ENCODE data around the gene ATG16L2.
"Not testable (repeated sequence)": the region's sequence is repeated elsewhere in the genome, so short reads cannot be mapped to it uniquely, and the experiment has no call there.

Gene ATG16L2

GRCh38 chr11:72780296-72781062 is 33.7 kb upstream of the ATG16L2 start:
- DNase-seq: no peak

GRCh38 chr11:72781063-72781312 is 33.2 kb upstream of the ATG16L2 start:
- no peak for DNase-seq

- DNase-seq: peak; percentile 68
Measured at GRCh38 chr11:72781313-72782080, 32.7 kb upstream of the ATG16L2 start.

GRCh38 chr11:72782081-72782920 is 31.9 kb upstream of the ATG16L2 start:
- DNase-seq: no peak

DNA sequence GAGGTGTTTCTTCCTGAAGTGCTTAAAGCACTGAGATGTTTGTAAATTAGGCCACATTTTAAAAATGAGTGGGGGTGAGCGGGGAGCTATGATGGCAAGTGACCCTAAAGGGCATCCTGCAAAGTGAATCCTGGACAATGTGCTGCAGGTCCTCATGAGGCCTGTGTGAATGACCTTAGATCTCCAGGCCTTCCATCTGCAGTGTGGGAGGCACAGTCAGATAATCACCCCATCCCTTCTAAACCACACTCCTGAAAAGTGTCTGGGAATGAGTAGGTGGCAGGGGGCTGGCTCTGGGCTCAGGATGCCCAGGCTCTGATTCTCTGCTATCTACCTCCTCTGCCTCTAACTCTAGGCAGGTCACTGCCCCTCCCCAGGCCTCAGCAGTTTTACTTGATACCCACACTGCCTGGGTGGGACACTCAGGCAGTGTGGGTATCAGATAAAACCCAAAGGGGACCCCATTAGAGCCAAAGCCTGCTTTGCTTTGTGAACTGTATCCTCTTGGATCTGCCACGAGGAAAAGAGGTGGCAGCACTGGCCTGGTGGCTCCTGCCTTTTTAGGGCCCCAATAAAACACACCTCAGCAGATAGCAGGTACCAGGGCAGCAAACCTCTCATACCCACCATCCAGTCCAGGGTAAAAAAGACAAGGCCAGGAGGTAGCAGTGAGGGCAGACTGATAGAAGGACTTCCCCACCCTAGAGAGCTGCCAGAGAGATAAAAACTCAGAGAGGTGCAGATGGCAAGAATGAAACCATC is 30.9 kb upstream of the ATG16L2 start:
- DNase-seq: no peak

DNA sequence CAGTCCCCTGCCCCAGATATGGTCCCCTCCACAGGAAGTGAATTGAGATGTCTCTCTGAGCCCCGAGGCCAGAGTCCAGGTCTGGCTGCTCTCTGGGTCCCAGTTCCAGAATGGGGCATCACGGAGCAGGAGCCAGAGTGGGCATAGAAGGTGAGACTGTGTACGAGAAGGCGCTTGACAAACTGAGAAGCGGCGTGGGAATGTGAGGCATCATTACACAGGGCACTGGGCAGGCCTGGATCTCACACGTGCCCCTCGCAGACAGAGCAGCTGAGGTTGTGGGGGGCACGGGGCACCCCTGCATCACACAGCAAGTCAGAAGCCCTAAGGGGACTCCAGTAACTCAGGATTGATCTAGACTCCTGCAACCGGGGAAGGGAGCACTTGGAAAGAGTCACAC is 29.5 kb upstream of the ATG16L2 start:
- no peak for DNase-seq

- no peak for DNase-seq
Measured at GRCh38 chr11:72786305-72787215, 27.7 kb upstream of the ATG16L2 start.

DNA sequence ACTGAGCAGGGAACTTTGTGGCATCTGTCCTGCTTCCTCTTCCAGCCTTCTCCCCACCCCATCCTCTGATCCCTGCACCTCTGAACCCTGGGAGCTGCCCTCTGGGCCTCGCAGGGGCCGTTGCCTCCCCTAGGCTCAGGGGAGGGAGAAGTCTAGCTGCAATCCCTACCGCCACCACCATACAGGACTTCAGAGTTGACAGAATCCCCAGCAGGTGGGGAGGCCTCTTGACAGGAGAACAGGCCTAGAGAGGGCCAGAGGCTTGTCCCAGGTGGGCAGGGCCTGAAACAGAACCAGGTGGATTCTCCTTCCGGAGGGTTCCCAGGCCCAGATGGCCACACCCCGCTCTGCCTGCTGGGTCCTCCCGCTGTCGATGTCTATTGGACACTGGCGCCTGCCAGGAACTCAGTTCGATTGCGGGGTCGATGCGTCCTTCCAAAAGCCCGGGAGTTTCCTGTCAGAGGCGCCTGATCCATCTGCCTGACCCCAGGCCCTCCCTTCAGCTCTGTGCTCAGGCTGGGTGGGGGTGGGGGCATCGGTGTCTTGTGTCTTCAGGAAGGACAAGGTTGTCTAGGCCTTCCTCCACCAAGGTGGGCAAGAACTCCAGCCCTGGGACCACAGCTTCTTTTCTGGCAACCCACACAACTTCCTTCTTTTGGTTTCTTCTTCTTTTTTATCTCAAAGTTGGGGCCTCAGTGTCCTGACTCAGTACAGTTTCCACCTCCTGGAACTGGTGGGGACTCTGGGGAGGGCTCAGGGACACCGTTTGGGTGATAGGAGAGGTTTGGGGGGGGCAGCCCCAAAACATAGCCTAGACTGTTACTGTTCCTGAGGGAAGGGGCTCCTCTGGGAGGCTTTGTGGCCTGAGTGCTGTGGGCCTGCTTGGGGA is 26.8 kb upstream of the ATG16L2 start:
- no peak for DNase-seq

DNA sequence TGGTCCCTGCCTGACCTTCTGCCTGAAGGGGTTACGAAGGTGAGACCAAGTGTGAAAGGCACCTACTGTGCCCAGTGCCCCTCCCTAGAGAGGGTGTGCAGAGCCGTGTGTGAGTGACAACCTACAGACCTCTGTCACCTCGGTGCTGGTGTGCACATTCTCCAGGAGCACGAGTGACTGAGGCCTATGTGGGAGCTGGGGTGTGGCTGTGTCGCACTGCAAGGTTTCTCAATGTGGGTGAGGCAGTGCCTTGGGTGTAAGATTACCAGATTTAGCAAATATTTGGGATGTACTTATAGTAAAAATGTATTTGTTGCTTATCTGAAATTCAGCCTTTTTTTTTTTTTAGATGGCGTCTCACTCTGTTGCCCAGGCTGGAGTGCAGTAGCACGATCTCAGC is 26.0 kb upstream of the ATG16L2 start:
- DNase-seq: no peak

DNA sequence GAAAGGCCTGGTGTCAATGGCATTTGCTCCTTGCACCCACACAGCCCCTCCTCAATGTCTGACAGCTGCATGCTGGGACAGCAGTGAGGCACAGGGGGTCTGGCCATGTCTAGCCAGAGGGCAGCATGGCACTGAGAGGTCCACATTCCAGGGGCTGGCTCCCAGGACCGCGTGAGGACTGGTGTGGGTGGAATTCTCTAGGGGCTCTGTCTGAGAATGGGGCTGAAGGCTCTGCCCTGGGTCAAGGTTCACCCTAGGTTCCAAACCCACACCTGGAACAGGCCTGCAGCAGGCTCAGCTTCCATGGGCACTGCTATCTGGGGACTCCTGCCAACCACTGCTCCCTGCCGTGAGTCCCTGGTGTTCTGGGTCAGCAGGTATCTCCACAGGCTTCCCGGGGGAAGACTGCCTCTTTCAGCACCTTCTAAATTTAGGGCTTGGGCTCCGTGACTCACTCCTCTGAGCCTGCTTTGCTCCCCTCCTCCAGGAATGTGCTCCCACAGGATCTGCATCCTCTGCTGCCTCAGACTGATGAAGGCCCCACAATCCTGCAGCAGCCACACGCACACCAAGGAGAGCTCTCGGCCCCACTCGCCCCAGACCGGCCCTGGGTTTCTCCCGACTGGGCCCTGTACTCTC is 24.6 kb upstream of the ATG16L2 start:
- no peak for DNase-seq

DNA sequence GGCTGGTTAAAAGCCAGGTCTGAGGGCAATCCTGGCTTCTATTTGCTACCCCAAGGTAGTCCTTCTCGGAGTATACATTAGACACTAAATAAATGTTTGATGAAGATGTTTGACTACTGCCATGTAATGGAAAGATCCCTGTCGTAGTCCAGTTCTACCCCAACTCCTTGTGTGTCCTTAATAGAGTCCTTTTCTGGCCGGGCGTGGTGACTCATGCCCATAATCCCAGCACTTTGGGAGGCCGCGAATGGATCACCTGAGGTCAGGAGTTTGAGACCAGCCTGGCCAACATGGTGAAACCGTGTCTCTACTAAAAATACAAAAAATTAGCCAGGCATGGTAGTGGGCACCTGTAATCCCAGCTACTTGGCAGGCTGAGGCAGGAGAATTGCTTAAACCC is 23.0 kb upstream of the ATG16L2 start:
- not testable (repeated sequence) for DNase-seq

DNA sequence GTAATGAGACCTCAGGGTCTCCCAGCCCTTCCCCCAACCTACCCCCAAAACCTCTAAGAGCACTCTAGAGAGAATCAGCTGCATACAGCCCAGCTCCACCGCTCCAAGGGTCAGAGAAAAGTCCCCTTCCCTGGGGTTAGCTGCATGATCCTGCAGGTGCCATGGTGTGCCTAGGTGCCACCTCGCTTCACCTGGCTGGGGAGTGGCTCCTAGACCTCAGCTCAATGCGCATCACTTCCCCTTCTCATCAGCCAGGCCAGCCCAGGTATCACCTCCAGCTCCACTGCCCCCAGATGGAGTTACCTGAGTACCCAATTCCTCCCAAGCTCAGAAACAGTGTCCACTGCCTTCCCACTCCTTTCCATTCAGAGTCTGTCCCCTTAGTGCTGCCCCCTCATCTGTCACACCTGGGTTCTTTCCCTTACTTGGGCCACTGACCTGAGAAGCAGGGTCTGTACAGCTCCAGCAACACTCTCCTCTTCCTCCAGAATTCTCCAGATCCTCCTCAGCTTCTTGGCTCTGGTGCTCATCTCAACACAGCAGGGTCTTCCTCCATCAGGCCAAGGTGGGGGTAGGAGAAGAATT is 21.7 kb upstream of the ATG16L2 start:
- no peak for DNase-seq

DNA sequence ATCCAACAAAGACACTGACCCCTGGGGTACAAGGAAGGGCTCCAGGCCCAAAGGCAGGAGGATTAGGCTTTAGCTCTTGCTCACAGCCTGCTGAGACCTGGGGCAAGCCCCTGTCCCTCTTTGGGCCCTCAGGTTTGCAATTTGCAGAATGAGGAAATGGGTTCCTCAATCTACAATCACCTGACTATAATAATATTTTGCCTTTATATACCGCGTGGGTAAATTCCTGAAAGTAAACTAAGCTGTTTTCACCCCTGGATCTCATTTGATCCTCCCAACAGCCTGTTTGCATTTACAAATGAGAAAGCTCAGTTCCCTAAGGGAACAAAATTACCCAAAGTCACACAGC is 21.2 kb upstream of the ATG16L2 start:
- DNase-seq: no peak

DNA sequence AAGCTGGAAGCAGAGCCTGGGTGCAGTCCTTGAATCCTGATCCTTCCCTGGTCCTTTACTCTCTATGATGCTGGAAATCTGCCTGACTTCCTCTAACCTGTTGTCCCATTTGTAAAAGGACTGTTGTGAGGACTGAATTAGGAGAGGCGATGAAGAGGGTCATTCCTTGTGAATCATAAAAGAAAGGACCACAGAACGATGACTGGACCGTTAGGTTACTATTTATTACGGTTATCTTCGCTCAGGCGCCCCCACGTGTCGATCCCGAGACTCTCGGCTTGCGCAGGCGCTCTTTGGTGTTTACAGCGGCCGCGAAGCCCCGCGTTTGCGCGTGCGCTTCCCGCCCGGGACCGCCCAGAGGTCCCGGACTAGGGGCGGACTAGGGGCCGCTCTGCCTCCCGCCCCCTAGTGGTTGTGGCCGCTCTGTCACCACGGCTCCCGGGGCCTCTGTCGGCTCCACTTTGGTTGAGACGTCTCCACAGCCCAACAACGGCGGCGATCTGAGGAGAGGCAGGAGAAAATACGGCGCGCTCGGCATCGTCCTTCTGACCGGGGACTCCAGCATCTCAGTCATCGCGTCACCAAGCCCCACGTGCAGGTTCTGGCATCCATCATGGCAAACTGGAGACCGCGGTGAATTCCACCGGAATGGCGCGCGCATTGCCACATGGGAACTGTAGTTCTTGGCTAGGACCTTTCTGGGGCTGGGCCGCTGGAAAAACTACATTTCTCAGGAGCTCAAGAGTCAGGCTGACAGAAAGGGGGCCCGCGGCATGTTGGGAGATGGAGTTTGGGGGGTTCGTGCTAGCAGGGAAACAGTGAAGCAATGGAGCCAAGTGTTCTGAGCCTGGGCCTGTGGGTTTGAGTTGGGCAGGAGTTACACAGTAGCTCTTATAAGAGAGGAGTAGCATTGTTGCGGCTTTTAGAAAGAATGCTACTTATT is 20.5 kb upstream of the ATG16L2 start, which contains the start of gene STARD10:
Gene STARD10, minus strand, starts transcription at position 623 of the 943 bp plus-strand sequence. CDS start 12,866 bp downstream, outside the sequence.
- peak; percentile 90 for DNase-seq

DNA sequence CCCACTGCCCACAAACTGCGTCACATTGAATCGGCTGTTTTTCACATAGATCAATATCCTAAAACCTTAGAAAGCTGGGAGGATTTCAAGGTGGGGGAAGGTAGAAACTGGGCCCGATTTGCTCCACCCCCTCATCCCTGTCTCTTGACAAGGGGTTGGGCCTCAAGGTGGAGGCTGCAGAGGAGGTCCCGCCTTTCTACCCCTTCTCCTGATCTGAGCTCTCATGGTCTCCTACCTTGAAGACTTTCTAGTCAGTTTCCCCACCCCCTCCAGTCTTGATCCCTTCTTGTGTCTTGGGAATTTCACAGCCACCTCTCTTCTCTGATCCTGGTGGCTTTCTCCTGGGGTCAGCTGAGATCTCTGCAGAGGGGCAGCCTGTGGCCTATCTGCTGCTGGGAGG is 15.8 kb upstream of the ATG16L2 start:
- no peak for DNase-seq

DNA sequence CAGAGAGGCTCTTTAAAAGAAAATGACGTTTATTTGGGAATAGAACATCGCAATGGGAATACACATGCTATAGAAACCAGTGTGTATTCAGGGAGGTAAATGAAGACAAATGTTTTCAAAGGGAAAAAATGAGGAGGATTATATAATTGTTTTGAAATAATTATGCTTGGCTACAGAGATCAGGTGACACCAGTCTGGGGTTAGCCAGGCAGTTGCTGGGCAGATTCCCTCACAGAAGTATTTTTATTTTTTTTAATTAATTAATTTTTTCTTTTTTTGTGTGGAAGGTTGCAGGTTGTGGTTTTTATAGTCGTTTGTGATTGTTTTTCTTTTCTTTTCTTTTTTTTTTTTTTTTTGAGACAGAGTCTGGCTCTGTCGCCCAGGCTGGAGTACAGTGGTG is 14.8 kb upstream of the ATG16L2 start:
- no peak for DNase-seq

DNA sequence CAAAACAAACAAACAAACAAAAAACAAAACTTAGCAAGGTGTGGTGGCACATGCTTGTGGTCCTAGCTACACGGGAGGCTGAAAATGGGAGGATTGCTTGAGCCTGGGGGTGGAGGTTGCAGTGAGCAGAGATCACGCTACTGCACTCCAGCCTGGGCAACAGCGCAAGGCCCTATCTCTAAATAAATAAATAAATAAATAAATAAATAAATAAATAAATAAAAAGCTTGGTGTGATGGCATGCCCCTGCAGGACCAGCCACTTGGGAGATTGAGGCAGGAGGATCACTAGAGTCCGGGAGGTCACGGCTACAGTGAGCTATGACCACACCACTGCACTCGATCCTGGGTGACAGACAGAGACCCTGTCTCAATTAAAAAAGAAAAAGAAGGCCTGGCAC is 11.4 kb upstream of the ATG16L2 start:
- no peak for DNase-seq

DNA sequence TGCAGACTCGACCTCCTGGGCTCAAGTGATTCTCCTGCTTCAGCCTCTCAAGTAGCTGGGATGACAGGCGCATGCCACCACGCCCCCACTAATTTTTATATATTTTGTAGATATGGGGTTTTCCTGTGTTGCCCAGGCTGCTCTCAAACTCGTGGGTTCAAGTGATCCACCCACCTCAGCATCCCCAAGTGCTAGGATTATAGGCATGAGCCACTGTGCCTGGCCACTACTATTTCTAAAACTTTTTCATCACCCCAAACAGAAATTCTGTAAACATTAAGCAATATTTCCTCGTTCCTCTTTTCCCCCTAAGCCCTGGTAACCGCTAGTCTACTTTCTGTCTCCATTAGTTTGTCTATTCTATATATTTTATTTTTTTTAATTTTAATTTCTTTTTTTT is 9.0 kb upstream of the ATG16L2 start:
- no peak for DNase-seq

DNA sequence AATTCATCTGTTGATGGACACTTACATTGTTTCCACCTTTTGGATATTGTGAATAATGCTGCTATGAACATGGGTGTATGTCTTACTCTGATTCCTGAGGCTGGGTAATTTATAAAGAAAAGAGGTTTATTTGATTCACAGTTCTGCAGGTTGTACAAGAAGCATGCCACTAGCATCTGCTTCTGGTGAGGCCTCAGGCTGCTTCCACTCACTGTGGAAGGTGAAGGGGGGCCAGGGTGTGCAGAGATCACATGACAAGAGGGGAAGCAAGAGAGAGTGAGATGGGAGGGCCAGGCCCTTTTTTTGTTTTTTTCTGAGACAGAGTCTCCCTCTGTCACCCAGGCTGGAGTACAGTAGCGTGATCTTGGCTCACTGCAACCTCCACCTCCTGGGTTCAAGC is 7.8 kb upstream of the ATG16L2 start:
- not testable (repeated sequence) for DNase-seq

All from T-helper 9 cell (primary cell).